ENCODE measurements around the gene GCLC.
A peak's percentile ranks its signal among the peaks of the same experiment; 100 is the strongest.

Gene GCLC

GRCh38 chr6:53568776-53569616 lies 24.1 kb upstream of the GCLC start:
- H3K9ac ChIP-seq (ENCODE audit: low read length): no peak overlapping the region
- TF ChIP-seq EZH2phosphoT487 (IDR thresholded peaks at IDR 0.05; ENCODE audit: low read depth): no peak
- TF ChIP-seq, protein P1, sequence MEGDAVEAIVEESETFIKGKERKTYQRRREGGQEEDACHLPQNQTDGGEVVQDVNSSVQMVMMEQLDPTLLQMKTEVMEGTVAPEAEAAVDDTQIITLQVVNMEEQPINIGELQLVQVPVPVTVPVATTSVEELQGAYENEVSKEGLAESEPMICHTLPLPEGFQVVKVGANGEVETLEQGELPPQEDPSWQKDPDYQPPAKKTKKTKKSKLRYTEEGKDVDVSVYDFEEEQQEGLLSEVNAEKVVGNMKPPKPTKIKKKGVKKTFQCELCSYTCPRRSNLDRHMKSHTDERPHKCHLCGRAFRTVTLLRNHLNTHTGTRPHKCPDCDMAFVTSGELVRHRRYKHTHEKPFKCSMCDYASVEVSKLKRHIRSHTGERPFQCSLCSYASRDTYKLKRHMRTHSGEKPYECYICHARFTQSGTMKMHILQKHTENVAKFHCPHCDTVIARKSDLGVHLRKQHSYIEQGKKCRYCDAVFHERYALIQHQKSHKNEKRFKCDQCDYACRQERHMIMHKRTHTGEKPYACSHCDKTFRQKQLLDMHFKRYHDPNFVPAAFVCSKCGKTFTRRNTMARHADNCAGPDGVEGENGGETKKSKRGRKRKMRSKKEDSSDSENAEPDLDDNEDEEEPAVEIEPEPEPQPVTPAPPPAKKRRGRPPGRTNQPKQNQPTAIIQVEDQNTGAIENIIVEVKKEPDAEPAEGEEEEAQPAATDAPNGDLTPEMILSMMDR (IDR thresholded peaks at IDR 0.05; ENCODE audit: low read depth, low read length): no peak
- H3K79me2 ChIP-seq (ENCODE audit: low read length): no peaks in the 10 kb centered on the region
- H3K4me1 ChIP-seq (ENCODE audit: low read length): no peaks in the 10 kb centered on the region
- no peak overlapping the region for H3K27ac ChIP-seq (ENCODE audit: low read length)
- H3K36me3 ChIP-seq (replicated peaks; ENCODE audit: low read depth, low read length): no peaks in the 10 kb centered on the region
- no peak overlapping the region for H2AFZ ChIP-seq (ENCODE audit: low read depth, low read length)
- no peaks in the 10 kb centered on the region for H3K27me3 ChIP-seq (ENCODE audit: low read depth, low read length)
- H3K4me2 ChIP-seq (ENCODE audit: low read length): no peak overlapping the region
- no peaks in the 10 kb centered on the region for H4K20me1 ChIP-seq (ENCODE audit: insufficient read depth, low read length)
- H3K4me3 ChIP-seq (ENCODE audit: low read length): no peak overlapping the region
- no peaks in the 10 kb centered on the region; the same call in 1 of the 2 replicates for H3K9me3 ChIP-seq (ENCODE audit: insufficient read depth, low read length)

DNA sequence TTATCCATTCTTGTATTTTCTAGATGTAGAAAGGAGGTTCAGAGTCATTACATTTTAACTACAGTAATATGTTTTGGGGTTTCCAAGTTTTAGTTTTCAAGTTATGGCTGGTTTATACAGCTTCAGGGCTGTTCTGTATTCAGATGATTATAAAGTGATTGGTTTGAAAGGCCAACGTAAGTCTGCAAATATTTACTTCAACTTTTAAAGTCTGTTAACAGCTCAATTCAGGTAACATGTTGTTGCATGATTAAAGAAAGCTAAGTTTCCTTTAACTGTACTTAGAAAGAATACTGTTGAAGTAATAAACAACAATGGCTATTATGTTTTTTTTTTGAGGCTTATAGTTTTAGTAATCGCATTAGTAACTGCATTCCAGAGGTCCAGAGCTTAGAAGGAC lies 22.8 kb upstream of the GCLC start:
- no peak overlapping the region for H3K9ac ChIP-seq (ENCODE audit: low read length)
- H3K36me3 ChIP-seq (replicated peaks; ENCODE audit: low read depth, low read length): no peaks in the 10 kb centered on the region
- H4K20me1 ChIP-seq (ENCODE audit: insufficient read depth, low read length): no peaks in the 10 kb centered on the region
- TF ChIP-seq EZH2phosphoT487 (IDR thresholded peaks at IDR 0.05; ENCODE audit: low read depth): no peak
- TF ChIP-seq, protein P1 (IDR thresholded peaks at IDR 0.05; ENCODE audit: low read depth, low read length): no peak
- no peaks in the 10 kb centered on the region for H3K4me1 ChIP-seq (ENCODE audit: low read length)
- H3K79me2 ChIP-seq (ENCODE audit: low read length): no peaks in the 10 kb centered on the region
- H3K27ac ChIP-seq (ENCODE audit: low read length): no peak overlapping the region
- H3K27me3 ChIP-seq (ENCODE audit: low read depth, low read length): no peaks in the 10 kb centered on the region
- H3K9me3 ChIP-seq (ENCODE audit: insufficient read depth, low read length): no peaks in the 10 kb centered on the region; the same call in 1 of the 2 replicates
- H2AFZ ChIP-seq (ENCODE audit: low read depth, low read length): no peak overlapping the region
- H3K4me2 ChIP-seq (ENCODE audit: low read length): no peak overlapping the region
- no peak overlapping the region for H3K4me3 ChIP-seq (ENCODE audit: low read length)

- H3K27me3 ChIP-seq (ENCODE audit: low read depth, low read length): no peaks in the 10 kb centered on the region
Observed at GRCh38 chr6:53566755-53567154, 21.9 kb upstream of the GCLC start.

DNA sequence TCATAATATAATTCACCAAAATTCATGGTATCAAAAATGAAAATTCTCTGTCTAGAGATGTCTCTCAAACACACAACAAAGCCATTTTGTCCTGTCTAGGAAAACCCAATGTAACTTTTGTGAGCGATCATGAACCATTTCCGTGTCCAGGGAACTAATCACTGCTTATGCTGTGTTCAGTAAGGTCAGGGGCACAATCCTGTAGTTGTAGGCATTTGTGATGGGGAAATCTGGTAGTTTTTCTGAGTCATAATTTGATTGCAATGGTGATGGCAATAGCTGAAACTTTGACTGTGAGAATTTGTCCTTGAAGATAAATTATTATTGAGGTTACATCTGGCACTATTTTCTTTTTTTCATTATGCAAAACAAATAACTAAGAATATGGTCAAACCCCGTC lies 21.0 kb upstream of the GCLC start:
- H3K4me3 ChIP-seq (ENCODE audit: low read length): no peak overlapping the region
- no peaks in the 10 kb centered on the region for H3K4me1 ChIP-seq (ENCODE audit: low read length)
- no peak for TF ChIP-seq EZH2phosphoT487 (IDR thresholded peaks at IDR 0.05; ENCODE audit: low read depth)
- TF ChIP-seq, protein P1 (IDR thresholded peaks at IDR 0.05; ENCODE audit: low read depth, low read length): no peak
- H2AFZ ChIP-seq (ENCODE audit: low read depth, low read length): no peak overlapping the region
- H3K79me2 ChIP-seq (ENCODE audit: low read length): no peaks in the 10 kb centered on the region
- no peak overlapping the region for H3K4me2 ChIP-seq (ENCODE audit: low read length)
- no peak overlapping the region for H3K27ac ChIP-seq (ENCODE audit: low read length)
- H3K36me3 ChIP-seq (replicated peaks; ENCODE audit: low read depth, low read length): no peaks in the 10 kb centered on the region
- H3K27me3 ChIP-seq (ENCODE audit: low read depth, low read length): no peaks in the 10 kb centered on the region
- H3K9ac ChIP-seq (ENCODE audit: low read length): no peak overlapping the region
- peaks cover 9% of the 10 kb centered on the region; the same call in 1 of the 2 replicates for H3K9me3 ChIP-seq (ENCODE audit: insufficient read depth, low read length)
- H4K20me1 ChIP-seq (ENCODE audit: insufficient read depth, low read length): no peaks in the 10 kb centered on the region

More at GRCh38 chr6:53566755-53567154, 21.9 kb upstream of the GCLC start:
- H2AFZ ChIP-seq (ENCODE audit: low read depth, low read length): 0 out of 2 replicates have a peak overlapping the region, but pooled peaks have one; percentile 19
- TF ChIP-seq, protein P1 (IDR thresholded peaks at IDR 0.05; ENCODE audit: low read depth, low read length): no peak
- no peak for TF ChIP-seq EZH2phosphoT487 (IDR thresholded peaks at IDR 0.05; ENCODE audit: low read depth)
- no peak overlapping the region for H3K4me3 ChIP-seq (ENCODE audit: low read length)
- no peaks in the 10 kb centered on the region for H3K36me3 ChIP-seq (replicated peaks; ENCODE audit: low read depth, low read length)
- no peaks in the 10 kb centered on the region for H3K79me2 ChIP-seq (ENCODE audit: low read length)
- peaks cover 4% of the 10 kb centered on the region; the same call in 1 of the 2 replicates for H3K9me3 ChIP-seq (ENCODE audit: insufficient read depth, low read length)
- no peak overlapping the region for H3K4me2 ChIP-seq (ENCODE audit: low read length)
- H3K9ac ChIP-seq (ENCODE audit: low read length): no peak overlapping the region
- no peaks in the 10 kb centered on the region for H3K4me1 ChIP-seq (ENCODE audit: low read length)
- no peak overlapping the region for H3K27ac ChIP-seq (ENCODE audit: low read length)
- no peaks in the 10 kb centered on the region for H4K20me1 ChIP-seq (ENCODE audit: insufficient read depth, low read length)
